Measurements from ENCODE around the gene POMGNT1.

The POMGNT1 gene

GRCh38 chr1:46157916-46158311 is 40.3 kb downstream of the POMGNT1 start:
- no peak for DNase-seq (ENCODE audit: low spot score)

DNA sequence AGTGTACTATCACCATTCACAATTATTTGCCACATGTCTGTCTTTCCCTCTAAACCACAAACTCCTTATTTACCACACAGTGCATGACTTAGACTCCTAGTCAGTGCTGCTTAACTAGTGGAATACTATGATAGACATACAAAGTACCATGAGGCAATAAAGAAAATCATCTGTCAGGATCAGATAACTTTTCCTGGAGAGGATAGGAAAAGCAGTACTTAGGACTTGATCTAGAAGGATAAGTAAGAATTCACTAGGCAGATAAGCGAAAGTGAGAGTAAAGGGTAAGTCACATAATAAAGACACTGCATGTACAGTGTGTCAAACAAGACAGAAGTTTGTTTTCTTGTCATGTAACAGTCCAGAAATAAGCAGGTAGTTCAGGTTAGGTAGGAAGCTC is 44.5 kb downstream of the POMGNT1 start:
- DNase-seq (ENCODE audit: low spot score): no peak

GRCh38 chr1:46153228-46153627 is 45.0 kb downstream of the POMGNT1 start:
- no peak for DNase-seq (ENCODE audit: low spot score)

- no peak for DNase-seq (ENCODE audit: low spot score)
Observed at GRCh38 chr1:46152016-46152415, 46.2 kb downstream of the POMGNT1 start.

- no peak for DNase-seq (ENCODE audit: low spot score)
Observed at GRCh38 chr1:46150085-46150484, 48.1 kb downstream of the POMGNT1 start.

- no peak for DNase-seq (ENCODE audit: low spot score)
Observed at GRCh38 chr1:46148318-46148717, 49.9 kb downstream of the POMGNT1 start.
